Natural killer cell (primary cell): Measurements from ENCODE around the gene LTN1. TPM values are rescaled to one million over a fixed set of nuclear protein-coding genes. Genes with fewer than 3 reads are reported as not detected.

Source experiments
- ATAC-seq, 3 donors: fragments of 150-1000 bp in 2 of 3; fragments of 200-7000 bp in 1 of 3; cut with Tn5 transposase; 1 replicate in 1 of 3; 2 replicates in 2 of 3; pipeline ENCODE4 v1.10.0; 2021; ENCODE audit warnings: mild to moderate bottlenecking in 2 of 3, moderate library complexity in 2 of 3
- DNase-seq, 2 donors: peaks; one replicate each; pipeline versions ENCODE4 v3.0.0 to v3.0.0-alpha.2; 2013 to 2021; ENCODE audit warnings: mixed read lengths in 1 of 2
- H3K27ac ChIP-seq: one replicate; pipeline ENCODE4 v1.5.1; 2013; ENCODE audit warnings: mild to moderate bottlenecking, low read length
- H3K27me3 ChIP-seq: one replicate; pipeline ENCODE4 v1.6.1; 2013; ENCODE audit warnings: low read length; ENCODE audit not compliant: control insufficient read depth, insufficient read depth
- H3K36me3 ChIP-seq: one replicate; pipeline ENCODE4 v1.6.1; 2013; ENCODE audit warnings: low read length; ENCODE audit not compliant: control insufficient read depth, insufficient read depth
- H3K4me1 ChIP-seq: one replicate; pipeline ENCODE4 v1.6.1; 2013; ENCODE audit warnings: low read length; ENCODE audit not compliant: control insufficient read depth, insufficient read depth
- H3K4me3 ChIP-seq: one replicate; pipeline ENCODE4 v1.5.1; 2013; ENCODE audit warnings: low read length
- H3K9me3 ChIP-seq: one replicate; pipeline ENCODE4 v1.6.1; 2013; ENCODE audit warnings: low read length; ENCODE audit not compliant: control insufficient read depth, insufficient read depth
- H3K27ac Mint-ChIP-seq, 2 donors: one replicate each; pipeline ENCODE4 v1.8.0; 2022; ENCODE audit warnings: mild to moderate bottlenecking in 2 of 2, mixed read lengths in 2 of 2, moderate library complexity in 1 of 2
- H3K27me3 Mint-ChIP-seq, 2 donors: one replicate each; pipeline ENCODE4 v1.8.0; 2022; ENCODE audit warnings: low read depth in 2 of 2, mixed read lengths in 2 of 2
- H3K36me3 Mint-ChIP-seq: one replicate; pipeline ENCODE4 v1.8.0; 2022; ENCODE audit warnings: mixed read lengths
- H3K4me1 Mint-ChIP-seq, 2 donors: one replicate each; pipeline ENCODE4 v1.8.0; 2022; ENCODE audit warnings: mixed read lengths in 2 of 2
- H3K4me3 Mint-ChIP-seq: one replicate; pipeline ENCODE4 v1.8.0; 2022; ENCODE audit warnings: mild to moderate bottlenecking, moderate library complexity, mixed read lengths
- H3K9me3 Mint-ChIP-seq, 2 donors: one replicate each; pipeline ENCODE4 v1.8.0; 2022; ENCODE audit warnings: mixed read lengths in 2 of 2
- WGBS: methylation state at CpG from one replicate; pipeline ENCODE4 v1.1.7; 2013; ENCODE audit warnings: missing lambda C conversion rate; ENCODE audit not compliant: insufficient coverage; 5-methylcytosine and 5-hydroxymethylcytosine counted together
- intact Hi-C: fragments of 100-400 bp; cut with micrococcal nuclease; formaldehyde crosslinking; loops from one replicate; pipeline ENCODE4 v1.14.2; 2022
- total RNA-seq, 4 donors: library from RNA; stranded (reverse); fragments of 120-200 nt in 1 of 4; gene quantifications; one replicate each; pipeline versions ENCODE4 v1.2.3 to v1.2.4, GENCODE V29; 2013 to 2022
- TF ChIP-seq, protein P1 (sequence below): fragments of 200-600 bp; IDR thresholded peaks from one replicate; pipeline ENCODE4 v1.8.0; 2022; ENCODE audit warnings: antibody characterized with exemption

LTN1 gene
- total RNA-seq, 3 donors from 2014 or later (not counting 1 experiment from before 2014, with no cell fraction given): 33.7 to 43.1 (median 35.0) TPM

DNA sequence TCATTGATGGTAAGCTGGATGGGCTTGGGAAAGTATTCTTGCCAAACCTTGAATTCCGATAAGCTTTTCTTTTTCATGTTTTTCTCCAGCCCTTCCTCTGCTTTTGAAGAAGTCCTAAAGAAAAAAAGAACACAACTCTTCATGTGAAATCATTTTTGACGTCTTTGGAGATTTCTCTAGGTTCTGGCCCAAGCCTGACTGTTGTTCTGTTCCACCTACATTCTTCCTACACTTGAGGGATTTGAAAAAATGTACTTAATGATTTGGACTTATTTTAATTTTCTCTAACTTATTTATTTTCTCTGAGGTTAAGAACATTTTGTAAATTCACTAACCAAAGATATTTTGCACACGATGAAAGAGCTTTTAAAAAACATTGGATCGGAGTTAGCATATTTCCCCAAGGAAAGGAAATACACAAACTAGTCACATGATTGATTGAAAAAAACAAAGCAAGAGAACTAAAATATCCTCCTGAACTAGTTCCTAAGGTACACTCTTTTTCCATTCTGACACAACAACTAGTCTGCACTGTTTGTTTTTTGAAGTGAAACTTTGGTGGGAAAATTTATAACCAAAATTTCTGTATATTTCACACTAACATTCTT lies 82.3 kb downstream of the LTN1 start:
- no peak overlapping the region for H3K27ac ChIP-seq
- H3K36me3 ChIP-seq: no peaks in the 10 kb centered on the region
- DNase-seq (no peak), ATAC-seq (no peak)
- Mint-ChIP-seq H3K4me3 (no peak overlapping the region), H3K27me3 (peaks cover 10 to 17% of the 10 kb centered on the region in 2 donors), H3K4me1 (no peaks in the 10 kb centered on the region), H3K9me3 (no peaks in the 10 kb centered on the region), H3K36me3 (no peaks in the 10 kb centered on the region), H3K27ac (no peak overlapping the region)
- TF ChIP-seq, protein P1, sequence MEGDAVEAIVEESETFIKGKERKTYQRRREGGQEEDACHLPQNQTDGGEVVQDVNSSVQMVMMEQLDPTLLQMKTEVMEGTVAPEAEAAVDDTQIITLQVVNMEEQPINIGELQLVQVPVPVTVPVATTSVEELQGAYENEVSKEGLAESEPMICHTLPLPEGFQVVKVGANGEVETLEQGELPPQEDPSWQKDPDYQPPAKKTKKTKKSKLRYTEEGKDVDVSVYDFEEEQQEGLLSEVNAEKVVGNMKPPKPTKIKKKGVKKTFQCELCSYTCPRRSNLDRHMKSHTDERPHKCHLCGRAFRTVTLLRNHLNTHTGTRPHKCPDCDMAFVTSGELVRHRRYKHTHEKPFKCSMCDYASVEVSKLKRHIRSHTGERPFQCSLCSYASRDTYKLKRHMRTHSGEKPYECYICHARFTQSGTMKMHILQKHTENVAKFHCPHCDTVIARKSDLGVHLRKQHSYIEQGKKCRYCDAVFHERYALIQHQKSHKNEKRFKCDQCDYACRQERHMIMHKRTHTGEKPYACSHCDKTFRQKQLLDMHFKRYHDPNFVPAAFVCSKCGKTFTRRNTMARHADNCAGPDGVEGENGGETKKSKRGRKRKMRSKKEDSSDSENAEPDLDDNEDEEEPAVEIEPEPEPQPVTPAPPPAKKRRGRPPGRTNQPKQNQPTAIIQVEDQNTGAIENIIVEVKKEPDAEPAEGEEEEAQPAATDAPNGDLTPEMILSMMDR: no peak
- H3K9me3 ChIP-seq: no peaks in the 10 kb centered on the region
- WGBS: 91% methylated on average over 3 of the region's 4 CpGs
- H3K4me3 ChIP-seq: no peak overlapping the region
- no peaks in the 10 kb centered on the region for H3K27me3 ChIP-seq
- intact Hi-C loops: no loop called here
- H3K4me1 ChIP-seq: no peaks in the 10 kb centered on the region

DNA sequence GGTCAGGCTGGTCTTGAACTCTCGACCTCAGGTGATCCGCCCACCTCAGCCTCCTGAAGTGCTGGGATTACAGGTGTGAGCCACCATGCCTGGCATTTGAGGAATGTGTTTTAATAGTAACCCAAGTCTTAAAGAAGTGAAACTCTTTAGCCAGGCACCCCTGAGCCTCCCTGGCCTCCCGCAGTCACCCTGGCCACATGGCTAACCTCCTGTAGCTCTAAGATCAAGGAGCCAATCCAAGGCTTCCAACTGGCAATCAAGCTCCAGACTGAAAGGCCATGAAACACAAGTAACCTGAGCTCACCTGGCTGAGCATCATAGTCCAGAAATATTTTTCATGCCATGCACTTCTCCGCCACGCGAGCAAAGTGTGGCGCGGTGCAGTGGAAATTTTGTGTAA lies 84.3 kb downstream of the LTN1 start:
- ATAC-seq (no peak), DNase-seq (no peak)
- Histone ChIP-seq H3K27ac (no peak overlapping the region), H3K27me3 (no peaks in the 10 kb centered on the region), H3K36me3 (no peaks in the 10 kb centered on the region), H3K4me1 (no peaks in the 10 kb centered on the region), H3K9me3 (no peaks in the 10 kb centered on the region), H3K4me3 (no peak overlapping the region)
- no peaks in the 10 kb centered on the region for H3K36me3 Mint-ChIP-seq
- 96% methylated on average over 6 of the region's 8 CpGs for WGBS
- intact Hi-C loops: no loop called here
- peaks cover 10 to 17% of the 10 kb centered on the region in 2 donors for H3K27me3 Mint-ChIP-seq
- H3K4me1 Mint-ChIP-seq: no peaks in the 10 kb centered on the region
- H3K9me3 Mint-ChIP-seq: no peaks in the 10 kb centered on the region
- H3K27ac Mint-ChIP-seq: no peak overlapping the region
- TF ChIP-seq, protein P1: no peak
- no peak overlapping the region for H3K4me3 Mint-ChIP-seq

DNA sequence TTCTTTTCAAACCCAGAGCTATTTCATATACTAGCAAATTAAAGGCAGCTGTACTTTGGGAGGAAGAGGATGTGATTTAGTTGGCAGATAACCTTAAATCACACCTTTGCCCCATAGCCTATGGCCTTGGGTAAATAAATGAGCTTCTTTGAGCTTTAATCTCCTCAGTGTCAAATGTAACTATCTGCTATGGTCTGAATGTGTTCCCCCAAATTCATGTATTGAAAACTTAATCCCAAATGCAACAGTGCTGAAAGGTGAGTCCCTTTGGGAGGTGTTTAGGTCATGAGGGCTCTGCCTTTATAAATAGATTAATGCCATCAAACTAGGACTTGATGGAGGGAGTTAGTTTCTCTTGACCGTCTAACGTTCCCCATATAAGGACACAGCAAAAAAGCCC lies 85.8 kb downstream of the LTN1 start:
- H3K27ac Mint-ChIP-seq: no peak overlapping the region
- peaks cover 6 to 29% of the 10 kb centered on the region in 2 donors for H3K27me3 Mint-ChIP-seq
- no peak for ATAC-seq
- 74% methylated on average over 2 of the region's 2 CpGs for WGBS
- Histone ChIP-seq H3K36me3 (no peaks in the 10 kb centered on the region), H3K4me1 (no peaks in the 10 kb centered on the region), H3K27ac (no peak overlapping the region), H3K27me3 (no peaks in the 10 kb centered on the region), H3K9me3 (no peaks in the 10 kb centered on the region), H3K4me3 (no peak overlapping the region)
- H3K36me3 Mint-ChIP-seq: no peaks in the 10 kb centered on the region
- peaks cover 0 to 2% of the 10 kb centered on the region in 2 donors for H3K9me3 Mint-ChIP-seq
- no peaks in the 10 kb centered on the region for H3K4me1 Mint-ChIP-seq
- no peak for DNase-seq
- TF ChIP-seq, protein P1: no peak
- no peak overlapping the region for H3K4me3 Mint-ChIP-seq
- intact Hi-C loops: no loop called here

DNA sequence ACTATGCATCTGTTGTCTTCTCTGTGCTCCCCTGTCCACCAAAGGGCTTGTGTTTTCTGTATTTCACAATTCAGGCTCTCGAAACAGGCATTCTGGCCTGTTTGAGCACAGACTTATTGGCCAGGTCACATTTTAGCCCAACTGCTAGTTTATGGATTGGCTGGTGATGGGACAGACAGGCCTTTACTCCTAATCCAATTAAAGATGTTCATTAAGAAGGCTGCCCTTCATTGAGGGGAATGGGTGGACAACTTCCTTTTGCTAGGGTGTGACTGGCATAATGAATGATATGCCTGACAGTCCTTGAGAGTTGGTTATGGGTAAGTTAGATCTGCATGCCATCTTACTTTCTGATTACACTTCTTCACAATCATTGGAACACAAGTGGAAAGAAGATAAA lies 86.4 kb downstream of the LTN1 start:
- H3K9me3 Mint-ChIP-seq: peaks cover 0 to 2% of the 10 kb centered on the region in 2 donors
- intact Hi-C loops: no loop called here
- H3K4me1 ChIP-seq: no peaks in the 10 kb centered on the region
- no peaks in the 10 kb centered on the region for H3K9me3 ChIP-seq
- no peak overlapping the region for H3K4me3 Mint-ChIP-seq
- H3K27me3 Mint-ChIP-seq: peaks cover 3 to 30% of the 10 kb centered on the region in 2 donors
- no peak overlapping the region for H3K4me3 ChIP-seq
- H3K27me3 ChIP-seq: no peaks in the 10 kb centered on the region
- TF ChIP-seq, protein P1: no peak
- DNase-seq: no peak
- no peaks in the 10 kb centered on the region for H3K36me3 ChIP-seq
- H3K4me1 Mint-ChIP-seq: no peaks in the 10 kb centered on the region
- WGBS: 71% methylated on average over 1 of the region's 1 CpG
- ATAC-seq: no peak
- no peak overlapping the region for H3K27ac ChIP-seq
- H3K27ac Mint-ChIP-seq: no peak overlapping the region
- H3K36me3 Mint-ChIP-seq: no peaks in the 10 kb centered on the region
